NCI-H524 (cell line): ENCODE results near the gene TAS2R4.
"Not testable (repeated sequence)": the region's sequence is repeated elsewhere in the genome, so short reads cannot be mapped to it uniquely, and the experiment has no call there.

ENCODE experiments used
- DNase-seq, 2 experiments: peaks; one replicate each; lab custom pipeline; 2025; lab: John Stamatoyannopoulos, UW

The TAS2R4 gene

GRCh38 chr7:141776374-141776773 is at the start of gene TAS2R4:
Gene TAS2R4, plus strand, starts transcription at chr7:141776674. Its CDS starts 1,815 bp downstream, at chr7:141778489.
- no peak for DNase-seq

GRCh38 chr7:141729020-141729419 is 47.5 kb upstream of the TAS2R4 start:
- DNase-seq: no peak

GRCh38 chr7:141731476-141732149 is 44.9 kb upstream of the TAS2R4 start:
- no peak for DNase-seq

GRCh38 chr7:141737118-141737835 is 39.2 kb upstream of the TAS2R4 start:
- peak in 1 of 2 experiments; percentile 9 for DNase-seq

GRCh38 chr7:141737836-141738591 is 38.5 kb upstream of the TAS2R4 start, which contains the start of gene SSBP1:
Gene SSBP1, plus strand, starts transcription at chr7:141738358. Its CDS starts 809 bp downstream, at chr7:141739167.
- peak; percentile 94 to 97 for DNase-seq

GRCh38 chr7:141738592-141739013 is 37.9 kb upstream of the TAS2R4 start:
- no peak for DNase-seq

- DNase-seq: no peak
These were observed 37.2 kb upstream of the TAS2R4 start for GRCh38 chr7:141739250-141739649.

- DNase-seq: no peak
These were observed 34.2 kb upstream of the TAS2R4 start for GRCh38 chr7:141742229-141742628.

- DNase-seq: no peak
These were observed 32.3 kb upstream of the TAS2R4 start for GRCh38 chr7:141744131-141744530.

- no peak for DNase-seq
These were observed 28.1 kb upstream of the TAS2R4 start for GRCh38 chr7:141748396-141748795.

GRCh38 chr7:141751904-141752303 is 24.6 kb upstream of the TAS2R4 start:
- DNase-seq: not testable (repeated sequence)

- peak in 1 of 2 experiments; percentile 20 for DNase-seq
These were observed 23.8 kb upstream of the TAS2R4 start for GRCh38 chr7:141752634-141753033.

- peak in 1 of 2 experiments; percentile 43 for DNase-seq
These were observed 21.5 kb upstream of the TAS2R4 start for GRCh38 chr7:141754939-141755338.

GRCh38 chr7:141763797-141764196 is 12.7 kb upstream of the TAS2R4 start, which contains the start of gene TAS2R3:
Gene TAS2R3, plus strand, starts transcription at chr7:141764097. Its CDS starts 62 bp downstream, at chr7:141764159.
- DNase-seq: no peak

GRCh38 chr7:141770083-141770583 is 6.3 kb upstream of the TAS2R4 start:
- DNase-seq: not testable (repeated sequence)

GRCh38 chr7:141785706-141786552 is 9.5 kb downstream of the TAS2R4 start:
- peak; percentile 3 to 57 for DNase-seq

GRCh38 chr7:141788296-141788695 is 11.8 kb downstream of the TAS2R4 start:
- DNase-seq: no peak

- no peak for DNase-seq
These were observed 13.4 kb downstream of the TAS2R4 start, which contains the start of gene TAS2R5 for GRCh38 chr7:141789917-141790316. Gene TAS2R5, plus strand, starts transcription at chr7:141790217. Its CDS starts 145 bp downstream, at chr7:141790362.

GRCh38 chr7:141792526-141792925 is 16.1 kb downstream of the TAS2R4 start:
- DNase-seq: no peak

- no peak for DNase-seq
These were observed 43.6 kb downstream of the TAS2R4 start for GRCh38 chr7:141820067-141820466.

GRCh38 chr7:141822432-141822831 is 46.0 kb downstream of the TAS2R4 start:
- DNase-seq: not testable (repeated sequence)
